Neural cell (in vitro differentiated cells): ENCODE results near the gene PMAIP1. TPM values are rescaled to one million over a fixed set of nuclear protein-coding genes. Genes with fewer than 3 reads are reported as not detected.

Source experiments
- H2AFZ ChIP-seq: fragments of 200-600, 300-800 bp; sonication (generic), shearing (Covaris generic); 2 replicates; pipeline ENCODE4 v1.6.0; 2014; ENCODE audit warnings: low read depth, mild to moderate bottlenecking, antibody characterized with exemption, low read length, moderate library complexity
- H3F3A ChIP-seq: fragments of 200-600 bp; shearing (Covaris generic); 2 replicates; pipeline ENCODE4 v1.6.1; 2016; ENCODE audit warnings: mild to moderate bottlenecking, moderate library complexity, mixed read lengths, antibody characterized with exemption, low read length; ENCODE audit not compliant: insufficient read depth, poor library complexity, severe bottlenecking
- H3K27ac ChIP-seq: fragments of 200-600, 300-800 bp; sonication (generic), shearing (Covaris generic); 2 replicates; pipeline ENCODE4 v1.5.1; 2014; ENCODE audit warnings: mild to moderate bottlenecking, low read length, moderate library complexity
- H3K27me3 ChIP-seq: fragments of 300-800, 200-600 bp; sonication (generic), shearing (Covaris generic); 2 replicates; pipeline ENCODE4 v1.6.0; 2014; ENCODE audit warnings: mild to moderate bottlenecking, low read depth, low read length, moderate library complexity; ENCODE audit not compliant: insufficient read depth
- H3K36me3 ChIP-seq: fragments of 300-800, 200-600 bp; sonication (generic), shearing (Covaris generic); 2 replicates; pipeline ENCODE4 v1.5.1; 2014; ENCODE audit warnings: mild to moderate bottlenecking, antibody characterized with exemption, low read length, moderate library complexity; ENCODE audit not compliant: insufficient read depth
- H3K4me2 ChIP-seq: fragments of 300-800, 200-600 bp; sonication (generic), shearing (Covaris generic); 2 replicates; pipeline ENCODE4 v1.6.0; 2014; ENCODE audit warnings: mild to moderate bottlenecking, low read length
- H3K4me3 ChIP-seq: fragments of 300-800, 200-600 bp; sonication (generic), shearing (Covaris generic); 2 replicates; pipeline ENCODE4 v1.5.1; 2014; ENCODE audit warnings: mild to moderate bottlenecking, low read length, moderate library complexity
- H3K79me2 ChIP-seq: fragments of 200-600 bp; shearing (Covaris generic); replicated peaks from 2 replicates; pipeline ENCODE4 v1.6.0; 2014; ENCODE audit warnings: mild to moderate bottlenecking, low read length, moderate library complexity; ENCODE audit not compliant: insufficient read depth
- H3K9ac ChIP-seq: fragments of 300-800, 200-600 bp; sonication (generic), shearing (Covaris generic); 2 replicates; pipeline ENCODE4 v1.6.1; 2016; ENCODE audit warnings: mild to moderate bottlenecking, low read length, mixed read lengths
- H3K9me2 ChIP-seq: fragments of 200-600 bp; shearing (Covaris generic); 2 replicates; pipeline ENCODE4 v1.6.1; 2016; ENCODE audit warnings: mild to moderate bottlenecking, low read length, mixed read lengths; ENCODE audit not compliant: insufficient read depth
- H3K9me3 ChIP-seq: fragments of 200-600, 300-800 bp; sonication (generic), shearing (Covaris generic); 2 replicates; pipeline ENCODE4 v1.6.1; 2016; ENCODE audit warnings: mild to moderate bottlenecking, mixed run types, low read length, moderate library complexity, mixed read lengths
- H4K20me1 ChIP-seq: fragments of 200-600 bp; shearing (Covaris generic); 2 replicates; pipeline ENCODE4 v1.6.1; 2016; ENCODE audit warnings: mild to moderate bottlenecking, mixed run types; ENCODE audit not compliant: insufficient read depth
- EP300 ChIP-seq: fragments of 450-650 bp; conservative IDR thresholded peaks from 2 replicates; pipeline ENCODE4 v1.6.1; 2014; ENCODE audit warnings: antibody characterized with exemption, mild to moderate bottlenecking, moderate library complexity; ENCODE audit not compliant: poor library complexity, severe bottlenecking
- EZH2 ChIP-seq: fragments of 200-600, 300-800 bp; shearing (Covaris generic), sonication (generic); IDR thresholded peaks from 2 replicates; pipeline ENCODE4 v1.6.1; 2014; ENCODE audit warnings: antibody characterized with exemption, low read length, borderline replicate concordance, mild to moderate bottlenecking; ENCODE audit not compliant: insufficient read depth, poor library complexity, severe bottlenecking
- MXI1 ChIP-seq: fragments of 450-650 bp; conservative IDR thresholded peaks from 2 replicates; pipeline ENCODE4 v1.6.1; 2014; ENCODE audit warnings: antibody characterized with exemption, mild to moderate bottlenecking; ENCODE audit not compliant: poor library complexity, severe bottlenecking
- POLR2AphosphoS5 ChIP-seq: IDR thresholded peaks from 2 replicates; pipeline ENCODE4 v1.6.1; 2012
- RAD21 ChIP-seq: fragments of 450-650 bp; conservative IDR thresholded peaks from 2 replicates; pipeline ENCODE4 v1.6.1; 2014; ENCODE audit warnings: antibody characterized with exemption, mild to moderate bottlenecking, moderate library complexity
- SMC3 ChIP-seq: fragments of 450-650 bp; conservative IDR thresholded peaks from 2 replicates; pipeline ENCODE4 v1.6.1; 2014; ENCODE audit warnings: antibody characterized with exemption, mild to moderate bottlenecking, moderate library complexity; ENCODE audit not compliant: poor library complexity
- TAF1 ChIP-seq: IDR thresholded peaks from 2 replicates; pipeline ENCODE4 v1.6.1; 2012; ENCODE audit warnings: low read depth
- polyA plus RNA-seq: library from polyadenylated mRNA; depleted of rRNA; stranded (reverse); fragments of >200 nt; gene quantifications from 2 replicates; pipeline ENCODE4 v1.2.3, GENCODE V29; 2014
- TF ChIP-seq, protein P1 (sequence below): fragments of 450-650 bp; IDR thresholded peaks from 2 replicates; pipeline ENCODE4 v1.5.1; 2014; ENCODE audit warnings: antibody characterized with exemption, mild to moderate bottlenecking, moderate library complexity; ENCODE audit not compliant: poor library complexity, severe bottlenecking
- TF ChIP-seq, protein P2 (sequence below): IDR thresholded peaks from 2 replicates; pipeline ENCODE4 v1.6.1; 2012; ENCODE audit warnings: borderline replicate concordance

PMAIP1 gene
- polyA plus RNA-seq, 1 donor from 2014 or later, result 2.4 TPM

DNA sequence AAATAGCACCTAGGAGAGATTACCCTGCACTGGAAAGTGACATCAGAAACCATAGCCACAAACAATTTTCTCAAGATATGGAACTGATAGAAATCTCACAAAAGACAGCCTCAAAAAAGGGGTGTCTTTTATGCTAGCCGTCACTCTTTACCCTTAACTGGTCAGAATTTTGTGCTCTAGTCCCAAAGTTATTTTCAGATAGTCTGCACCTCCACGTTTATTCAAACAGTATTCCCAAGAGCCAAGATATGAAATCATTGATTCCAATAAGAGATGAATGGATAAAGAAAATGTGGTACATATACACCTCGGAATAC, 23.5 kb upstream of the PMAIP1 start:
- Histone ChIP-seq H2AFZ (no peak overlapping the region), H3K36me3 (no peaks in the 10 kb centered on the region)

DNA sequence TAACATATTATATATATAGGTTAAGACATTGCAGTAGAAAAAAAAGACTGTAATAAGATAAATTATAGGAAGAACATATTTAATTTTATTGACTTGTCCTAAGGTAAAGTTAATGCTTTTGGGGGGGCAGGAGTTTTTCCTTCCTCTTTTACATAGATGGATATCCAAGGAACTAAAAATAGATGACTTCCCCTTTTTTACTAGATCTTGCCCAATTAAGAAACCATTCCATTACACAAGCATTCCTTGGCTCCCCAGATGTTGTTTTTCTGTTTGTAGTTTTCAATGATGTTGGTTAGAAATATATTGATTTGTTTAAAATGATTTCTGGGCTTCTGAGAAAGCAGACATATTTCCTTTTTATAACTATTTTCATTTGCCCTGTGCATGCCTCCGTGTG, 22.4 kb upstream of the PMAIP1 start:
- TF ChIP-seq, protein P1, sequence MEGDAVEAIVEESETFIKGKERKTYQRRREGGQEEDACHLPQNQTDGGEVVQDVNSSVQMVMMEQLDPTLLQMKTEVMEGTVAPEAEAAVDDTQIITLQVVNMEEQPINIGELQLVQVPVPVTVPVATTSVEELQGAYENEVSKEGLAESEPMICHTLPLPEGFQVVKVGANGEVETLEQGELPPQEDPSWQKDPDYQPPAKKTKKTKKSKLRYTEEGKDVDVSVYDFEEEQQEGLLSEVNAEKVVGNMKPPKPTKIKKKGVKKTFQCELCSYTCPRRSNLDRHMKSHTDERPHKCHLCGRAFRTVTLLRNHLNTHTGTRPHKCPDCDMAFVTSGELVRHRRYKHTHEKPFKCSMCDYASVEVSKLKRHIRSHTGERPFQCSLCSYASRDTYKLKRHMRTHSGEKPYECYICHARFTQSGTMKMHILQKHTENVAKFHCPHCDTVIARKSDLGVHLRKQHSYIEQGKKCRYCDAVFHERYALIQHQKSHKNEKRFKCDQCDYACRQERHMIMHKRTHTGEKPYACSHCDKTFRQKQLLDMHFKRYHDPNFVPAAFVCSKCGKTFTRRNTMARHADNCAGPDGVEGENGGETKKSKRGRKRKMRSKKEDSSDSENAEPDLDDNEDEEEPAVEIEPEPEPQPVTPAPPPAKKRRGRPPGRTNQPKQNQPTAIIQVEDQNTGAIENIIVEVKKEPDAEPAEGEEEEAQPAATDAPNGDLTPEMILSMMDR, result no peak
- TF ChIP-seq EP300 (no peak), EZH2 (no peak), TAF1 (no peak), POLR2AphosphoS5 (no peak), RAD21 (no peak), MXI1 (no peak), SMC3 (no peak)
- TF ChIP-seq, protein P2, sequence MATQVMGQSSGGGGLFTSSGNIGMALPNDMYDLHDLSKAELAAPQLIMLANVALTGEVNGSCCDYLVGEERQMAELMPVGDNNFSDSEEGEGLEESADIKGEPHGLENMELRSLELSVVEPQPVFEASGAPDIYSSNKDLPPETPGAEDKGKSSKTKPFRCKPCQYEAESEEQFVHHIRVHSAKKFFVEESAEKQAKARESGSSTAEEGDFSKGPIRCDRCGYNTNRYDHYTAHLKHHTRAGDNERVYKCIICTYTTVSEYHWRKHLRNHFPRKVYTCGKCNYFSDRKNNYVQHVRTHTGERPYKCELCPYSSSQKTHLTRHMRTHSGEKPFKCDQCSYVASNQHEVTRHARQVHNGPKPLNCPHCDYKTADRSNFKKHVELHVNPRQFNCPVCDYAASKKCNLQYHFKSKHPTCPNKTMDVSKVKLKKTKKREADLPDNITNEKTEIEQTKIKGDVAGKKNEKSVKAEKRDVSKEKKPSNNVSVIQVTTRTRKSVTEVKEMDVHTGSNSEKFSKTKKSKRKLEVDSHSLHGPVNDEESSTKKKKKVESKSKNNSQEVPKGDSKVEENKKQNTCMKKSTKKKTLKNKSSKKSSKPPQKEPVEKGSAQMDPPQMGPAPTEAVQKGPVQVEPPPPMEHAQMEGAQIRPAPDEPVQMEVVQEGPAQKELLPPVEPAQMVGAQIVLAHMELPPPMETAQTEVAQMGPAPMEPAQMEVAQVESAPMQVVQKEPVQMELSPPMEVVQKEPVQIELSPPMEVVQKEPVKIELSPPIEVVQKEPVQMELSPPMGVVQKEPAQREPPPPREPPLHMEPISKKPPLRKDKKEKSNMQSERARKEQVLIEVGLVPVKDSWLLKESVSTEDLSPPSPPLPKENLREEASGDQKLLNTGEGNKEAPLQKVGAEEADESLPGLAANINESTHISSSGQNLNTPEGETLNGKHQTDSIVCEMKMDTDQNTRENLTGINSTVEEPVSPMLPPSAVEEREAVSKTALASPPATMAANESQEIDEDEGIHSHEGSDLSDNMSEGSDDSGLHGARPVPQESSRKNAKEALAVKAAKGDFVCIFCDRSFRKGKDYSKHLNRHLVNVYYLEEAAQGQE, result no peak
- Histone ChIP-seq H3K9ac (no peak overlapping the region), H3K36me3 (no peaks in the 10 kb centered on the region), H4K20me1 (no peaks in the 10 kb centered on the region), H3K9me2 (no peaks in the 10 kb centered on the region), H3K4me2 (no peak overlapping the region), H3K27me3 (no peaks in the 10 kb centered on the region), H3K27ac (no peak overlapping the region), H3F3A (no peaks in the 10 kb centered on the region), H2AFZ (no peak overlapping the region), H3K4me3 (no peak overlapping the region), H3K9me3 (no peaks in the 10 kb centered on the region), H3K79me2 (no peaks in the 10 kb centered on the region)

More for the DNA sequence above, 23.5 kb upstream of the PMAIP1 start:
- Histone ChIP-seq H3K27ac (no peak overlapping the region), H3K4me3 (no peak overlapping the region), H3K27me3 (no peaks in the 10 kb centered on the region), H4K20me1 (no peaks in the 10 kb centered on the region), H3K9me3 (no peaks in the 10 kb centered on the region), H3K9me2 (no peaks in the 10 kb centered on the region), H3K79me2 (no peaks in the 10 kb centered on the region), H3K9ac (no peak overlapping the region), H3K4me2 (no peak overlapping the region), H3F3A (no peaks in the 10 kb centered on the region)
- no peak for TF ChIP-seq MXI1
- TF ChIP-seq SMC3, result no peak
- TF ChIP-seq TAF1, result no peak
- no peak for TF ChIP-seq POLR2AphosphoS5
- TF ChIP-seq, protein P1, result no peak
- no peak for TF ChIP-seq RAD21
